H1 (cell line): Measurements from ENCODE around the gene GDPD4. TPM values are rescaled to one million over a fixed set of nuclear protein-coding genes. Genes with fewer than 3 reads are reported as not detected.
A peak's percentile ranks its signal among the peaks of the same experiment; 100 is the strongest.

Source experiments
- CTCF ChIA-PET: fragments of 300-600 bp; sonication (Branson Sonifier 250); formaldehyde crosslinking; loops from one replicate; lab custom pipeline; 2021; ENCODE audit not compliant: partially characterized antibody; lab: Charles Lee
- POLR2A ChIA-PET: fragments of 300-600 bp; sonication (Branson Sonifier 250); formaldehyde crosslinking; loops from one replicate; lab custom pipeline; 2021; ENCODE audit warnings: inconsistent platforms; ENCODE audit not compliant: partially characterized antibody; lab: Charles Lee
- DNase-seq, 2 experiments: peaks; one replicate each; pipeline versions ENCODE4 v3.0.0 to v3.0.0-alpha.2; 2010 to 2022; ENCODE audit warnings: low spot score in 2 of 2, low read depth in 1 of 2, mixed read lengths in 1 of 2
- FAIRE-seq: peaks from 2 replicates; lab custom pipeline; 2011; peaks lifted over from hg19 to GRCh38; lab: Jason Lieb, UNC
- H2AFZ ChIP-seq: 2 replicates; pipeline ENCODE4 v1.8.1; 2012; ENCODE audit warnings: low read length, inconsistent platforms
- H2AK5ac ChIP-seq: 2 replicates; pipeline ENCODE4 v1.6.1; 2013; ENCODE audit warnings: low read depth, low read length
- H2BK120ac ChIP-seq: replicated peaks from 2 replicates; pipeline ENCODE3; 2013; ENCODE audit warnings: low read depth, low read length, inconsistent platforms
- H2BK12ac ChIP-seq: 2 replicates; pipeline ENCODE4 v1.6.1; 2013; ENCODE audit warnings: low read depth, low read length
- H2BK15ac ChIP-seq: 2 replicates; pipeline ENCODE4 v1.6.1; 2013; ENCODE audit warnings: low read length
- H2BK20ac ChIP-seq: 2 replicates; pipeline ENCODE4 v1.6.1; 2013; ENCODE audit warnings: low read length
- H2BK5ac ChIP-seq: 2 replicates; pipeline ENCODE4 v1.6.1; 2013; ENCODE audit warnings: low read depth, low read length
- H3K14ac ChIP-seq: 2 replicates; pipeline ENCODE4 v1.6.1; 2013; ENCODE audit warnings: inconsistent platforms; ENCODE audit not compliant: insufficient read length
- H3K18ac ChIP-seq: 2 replicates; pipeline ENCODE4 v1.6.1; 2013; ENCODE audit warnings: low read length; ENCODE audit errors: extremely low read depth
- H3K23ac ChIP-seq: 2 replicates; pipeline ENCODE4 v1.6.1; 2013; ENCODE audit warnings: inconsistent platforms; ENCODE audit not compliant: insufficient read length
- H3K23me2 ChIP-seq: 2 replicates; pipeline ENCODE4 v1.6.1; 2013; ENCODE audit warnings: low read depth, low read length
- H3K27ac ChIP-seq: 2 replicates; pipeline ENCODE4 v1.6.1; 2011; ENCODE audit warnings: low read depth, low read length, inconsistent platforms
- H3K27me3 ChIP-seq, 4 experiments: replicated peaks in 1 of 4; 1 replicate in 1 of 4; 2 replicates in 3 of 4; pipeline versions ENCODE4 v1.6.1 to v1.8.1; 2011 to 2013; ENCODE audit warnings: low read length in 3 of 4, mild to moderate bottlenecking in 3 of 4, inconsistent platforms in 2 of 4, mixed read lengths in 2 of 4, moderate library complexity in 1 of 4; ENCODE audit not compliant: control insufficient read depth in 3 of 4, insufficient read depth in 3 of 4; ENCODE audit errors: extremely low read depth in 1 of 4
- H3K36me3 ChIP-seq, 4 experiments: 2 replicates each; pipeline versions ENCODE4 v1.6.1 to v1.8.1; 2011 to 2013; ENCODE audit warnings: mild to moderate bottlenecking in 4 of 4, low read length in 3 of 4, moderate library complexity in 2 of 4, control low read depth in 1 of 4, inconsistent platforms in 1 of 4; ENCODE audit not compliant: insufficient read depth in 4 of 4, control insufficient read depth in 2 of 4
- H3K4ac ChIP-seq: replicated peaks from 2 replicates; pipeline ENCODE3; 2013; ENCODE audit warnings: low read length, low read depth, mixed read lengths, inconsistent platforms; ENCODE audit not compliant: insufficient read length
- H3K4me1 ChIP-seq, 4 experiments: replicated peaks in 1 of 4; 1 replicate in 1 of 4; 2 replicates in 3 of 4; pipeline versions ENCODE4 v1.6.1 to v1.8.1; 2011 to 2013; ENCODE audit warnings: low read length in 3 of 4, inconsistent platforms in 2 of 4, mixed read lengths in 1 of 4; ENCODE audit not compliant: insufficient read depth in 4 of 4, control insufficient read depth in 3 of 4
- H3K4me2 ChIP-seq, 2 experiments: 2 replicates each; pipeline versions ENCODE4 v1.6.1 to v1.8.1; 2011 to 2013; ENCODE audit warnings: low read depth in 2 of 2, low read length in 2 of 2, control low read depth in 1 of 2, inconsistent platforms in 1 of 2, mild to moderate bottlenecking in 1 of 2; ENCODE audit not compliant: insufficient read depth in 1 of 2
- H3K4me3 ChIP-seq, 4 experiments: fragments of 200-600, 300-600 bp in 1 of 4; sonication (generic), shearing (Covaris generic), sonication (Bioruptor Twin) in 1 of 4; 2 replicates each; pipeline versions ENCODE4 v1.5.1 to v1.8.1; 2011 to 2016; ENCODE audit warnings: low read length in 4 of 4, low read depth in 3 of 4, control low read depth in 2 of 4, inconsistent platforms in 2 of 4, mild to moderate bottlenecking in 2 of 4, mixed read lengths in 1 of 4, moderate library complexity in 1 of 4; ENCODE audit not compliant: insufficient read depth in 2 of 4; ENCODE audit errors: extremely low read depth in 1 of 4
- H3K56ac ChIP-seq: replicated peaks from 2 replicates; pipeline ENCODE3; 2013; ENCODE audit warnings: low read depth, mild to moderate bottlenecking, mixed read lengths, low read length, inconsistent platforms; ENCODE audit not compliant: insufficient read length
- H3K79me1 ChIP-seq: 2 replicates; pipeline ENCODE4 v1.6.1; 2013; ENCODE audit warnings: low read depth, low read length, control low read depth
- H3K79me2 ChIP-seq, 2 experiments: 2 replicates each; pipeline versions ENCODE4 v1.6.1 to v1.8.1; 2012 to 2013; ENCODE audit warnings: low read length in 2 of 2, mild to moderate bottlenecking in 2 of 2, inconsistent platforms in 1 of 2; ENCODE audit not compliant: insufficient read depth in 2 of 2, control insufficient read depth in 1 of 2
- H3K9ac ChIP-seq, 4 experiments: replicated peaks in 1 of 4; 1 replicate in 1 of 4; 2 replicates in 3 of 4; pipeline versions ENCODE4 v1.6.1 to v1.8.1; 2011 to 2013; ENCODE audit warnings: low read depth in 3 of 4, low read length in 3 of 4, control low read depth in 2 of 4, mild to moderate bottlenecking in 2 of 4, moderate library complexity in 2 of 4, inconsistent platforms in 1 of 4; ENCODE audit errors: extremely low read depth in 1 of 4
- H3K9me3 ChIP-seq, 2 experiments: 2 replicates each; pipeline versions ENCODE4 v1.6.1 to v1.8.1; 2012 to 2013; ENCODE audit warnings: mild to moderate bottlenecking in 2 of 2, moderate library complexity in 2 of 2, control low read depth in 1 of 2, inconsistent platforms in 1 of 2, low read depth in 1 of 2, low read length in 1 of 2, mixed read lengths in 1 of 2; ENCODE audit not compliant: insufficient read depth in 2 of 2
- H4K20me1 ChIP-seq, 2 experiments: replicated peaks in 1 of 2; 2 replicates each; pipeline versions ENCODE3 to v1.8.1; 2011 to 2013; ENCODE audit warnings: inconsistent platforms in 2 of 2, low read length in 2 of 2, mild to moderate bottlenecking in 1 of 2; ENCODE audit not compliant: insufficient read depth in 2 of 2, control insufficient read depth in 1 of 2
- H4K5ac ChIP-seq: 2 replicates; pipeline ENCODE4 v1.6.1; 2013; ENCODE audit warnings: low read length, low read depth, mixed read lengths, inconsistent platforms; ENCODE audit not compliant: insufficient read length
- H4K8ac ChIP-seq: 2 replicates; pipeline ENCODE4 v1.8.0; 2013; ENCODE audit warnings: mild to moderate bottlenecking, moderate library complexity, low read length, inconsistent platforms; ENCODE audit not compliant: insufficient read depth; ENCODE audit errors: extremely low read depth
- H4K91ac ChIP-seq: replicated peaks from 2 replicates; pipeline ENCODE3; 2013; ENCODE audit warnings: low read length, mixed read lengths, inconsistent platforms; ENCODE audit not compliant: insufficient read length
- CBX8 ChIP-seq: fragments of 300-800, 300-1000 bp; sonication (generic); IDR thresholded peaks from 2 replicates; pipeline ENCODE4 v1.7.1; 2016; ENCODE audit warnings: low read depth, low read length, borderline replicate concordance
- CREB1 ChIP-seq: IDR thresholded peaks from 2 replicates; pipeline ENCODE4 v1.6.1; 2012; ENCODE audit warnings: inconsistent platforms
- EZH2 ChIP-seq: fragments of 200-600 bp; sonication (generic); IDR thresholded peaks from 2 replicates; pipeline ENCODE4 v1.7.1; 2012; ENCODE audit warnings: low read depth, mild to moderate bottlenecking, moderate library complexity, low read length, inconsistent platforms; ENCODE audit not compliant: severe bottlenecking
- MAFK ChIP-seq: IDR thresholded peaks from 2 replicates; pipeline ENCODE4 v1.6.1; 2012; ENCODE audit warnings: low read depth, mild to moderate bottlenecking, improper control_type of control experiment, low read length
- PHF8 ChIP-seq: fragments of 200-600 bp; sonication (generic); conservative IDR thresholded peaks from 2 replicates; pipeline ENCODE4 v1.7.1; 2012; ENCODE audit warnings: low read depth, mild to moderate bottlenecking, inconsistent platforms, low read length, moderate library complexity
- SAP30 ChIP-seq: fragments of 300-600 bp; sonication (generic); IDR thresholded peaks from 2 replicates; pipeline ENCODE4 v1.7.1; 2012; ENCODE audit warnings: low read length, moderate library complexity, mild to moderate bottlenecking, inconsistent platforms; ENCODE audit not compliant: insufficient read depth, insufficient replicate concordance
- SIN3A ChIP-seq, 2 experiments: IDR thresholded peaks in 1 of 2; conservative IDR thresholded peaks in 1 of 2; 2 replicates each; pipeline ENCODE4 v1.6.1; 2011 to 2012; ENCODE audit warnings: low read length in 2 of 2, improper control_type of control experiment in 1 of 2, low read depth in 1 of 2, mild to moderate bottlenecking in 1 of 2
- YY1 ChIP-seq: IDR thresholded peaks from 2 replicates; pipeline ENCODE4 v1.6.1; 2011; ENCODE audit warnings: low read depth, mild to moderate bottlenecking, low read length
- WGBS, 2 experiments: shearing (Covaris generic) in 1 of 2; methylation state at CpG; one replicate each; pipeline versions ENCODE4 v1.1.6 to v1.1.7; 2013 to 2015; ENCODE audit warnings: low lambda C conversion rate in 2 of 2, mixed read lengths in 2 of 2, inconsistent platforms in 1 of 2, low coverage in 1 of 2, missing lambda C conversion rate in 1 of 2; ENCODE audit not compliant: insufficient replicate concordance in 2 of 2, insufficient coverage in 1 of 2, insufficient read length in 1 of 2; ENCODE audit errors: extremely low coverage in 1 of 2, missing lambda C conversion rate in 1 of 2; 5-methylcytosine and 5-hydroxymethylcytosine counted together
- polyA plus RNA-seq, 7 experiments: library from polyadenylated mRNA; depleted of rRNA in 3 of 7; stranded (reverse) in 5 of 7; unstranded in 2 of 7; fragments of >200 nt in 5 of 7; fragments of 200-250 nt in 2 of 7; gene quantifications; 1 replicate in 5 of 7; 2 replicates in 1 of 7; 4 replicates in 1 of 7; pipeline versions ENCODE4 v1.2.1 to v1.2.3, GENCODE V29; 2011 to 2013; ENCODE audit warnings: missing spikeins in 2 of 7, mixed read lengths in 2 of 7
- total RNA-seq: library from RNA; stranded (reverse); fragmentation: NEBNext Ultra II Directional; extraction: Animal tissue kit (Norgen Biotek cat#: 25700); gene quantifications from 2 replicates; pipeline ENCODE4 v1.2.1, GENCODE V29; 2021

GDPD4 gene
- total and polyA plus RNA-seq, 2 of the 8 experiments (the other 6 are each of a cell fraction or from before 2014, with no cell fraction given): not detected

DNA sequence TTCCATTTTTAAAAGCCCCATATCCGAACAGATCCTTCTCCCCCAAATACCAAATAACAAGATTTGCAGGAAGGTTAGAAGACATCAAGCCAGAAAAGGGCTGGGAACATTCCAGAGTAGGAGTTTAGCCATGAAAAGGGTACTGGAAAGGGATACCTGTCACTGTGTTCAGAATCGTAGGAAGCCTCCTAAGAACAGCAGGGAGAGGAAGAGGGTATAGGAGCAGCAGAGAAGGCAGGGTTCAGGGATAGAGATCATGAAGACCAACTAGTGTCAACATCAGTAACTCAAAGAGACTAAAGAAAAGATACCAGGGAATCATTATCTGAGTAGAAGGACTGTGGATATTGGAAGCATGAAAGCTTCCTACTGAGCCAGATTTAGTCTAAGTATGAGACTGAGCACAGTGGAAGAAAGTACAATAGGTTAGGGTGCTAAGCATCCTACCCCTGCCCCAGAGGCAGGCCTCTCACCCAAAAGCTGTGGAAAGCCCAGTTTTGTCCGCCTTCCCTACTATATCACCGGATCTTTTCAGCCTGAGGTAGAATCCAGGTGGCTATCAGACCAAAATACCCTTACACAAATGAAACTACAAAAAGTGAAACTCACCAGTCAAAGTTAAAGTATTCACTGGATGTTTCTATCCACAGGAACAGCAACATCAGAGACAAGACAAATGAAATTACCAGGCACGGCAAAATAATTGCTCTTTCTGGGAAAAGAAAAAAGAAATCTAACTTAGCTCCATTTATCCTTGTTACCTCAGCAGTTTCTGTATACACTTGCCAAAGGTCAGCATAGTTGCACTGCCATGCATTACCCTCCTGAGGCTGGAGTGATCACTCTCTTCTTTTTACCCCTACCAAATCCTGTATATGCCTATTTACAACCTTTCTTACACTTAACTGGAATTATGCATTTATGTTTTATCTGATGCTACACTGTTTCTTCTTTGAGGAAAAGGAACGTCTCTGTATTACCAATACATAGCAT, 16.7 kb downstream of the GDPD4 start:
- Histone ChIP-seq H3K23me2 (no peaks in the 10 kb centered on the region; the same call in 1 of the 2 replicates), H3K79me2 (no peaks in the 10 kb centered on the region), H3K14ac (no peak overlapping the region), H2BK20ac (no peak overlapping the region), H2BK15ac (no peak overlapping the region), H3K4me1 (no peaks in the 10 kb centered on the region), H3K23ac (no peak overlapping the region), H2AK5ac (no peak overlapping the region), H2AFZ (peak overlapping the region; percentile 6; the same call in 1 of the 2 replicates), H3K4me3 (no peak overlapping the region), H2BK12ac (no peak overlapping the region), H3K18ac (no peak overlapping the region), H3K79me1 (no peaks in the 10 kb centered on the region), H3K27me3 (no peaks in the 10 kb centered on the region), H4K5ac (no peak overlapping the region), H3K27ac (no peak overlapping the region), H3K56ac (no peak overlapping the region), H3K4me2 (no peak overlapping the region), H3K9me3 (no peaks in the 10 kb centered on the region), H3K4ac (no peak overlapping the region), H3K9ac (no peak overlapping the region), H3K36me3 (no peaks in the 10 kb centered on the region), H4K8ac (no peak overlapping the region), H4K20me1 (no peaks in the 10 kb centered on the region), H2BK5ac (no peak overlapping the region), H2BK120ac (no peak overlapping the region), H4K91ac (no peak overlapping the region)
- WGBS, 2 experiments: 88% methylated on average over 6 of the region's 6 CpGs; no CpG with 5 or more reads in 1 of the 2 experiments
- TF ChIP-seq CREB1 (no peak), CBX8 (no peak), EZH2 (no peak), SAP30 (no peak), SIN3A (conservative IDR thresholded peaks at IDR 0.05 in 1 of 2, IDR thresholded peaks at IDR 0.05 in 1 of 2; ENCODE audit: low read depth in 1 of 2, low read length in 2 of 2) (no peak), YY1 (no peak), PHF8 (no peak), MAFK (no peak)
- CTCF ChIA-PET: interaction anchor here (0.6 to 2.1 kb wide), 4 partner anchors 35 to 90 kb away, joined by 3 to 7 read pairs (median 3); no protein-coding TSS in a partner anchor
- no peak for DNase-seq
- POLR2A ChIA-PET: no interaction called here
- FAIRE-seq: no peak
